GM12872 (cell line): Measurements from ENCODE around the gene EIF2D.

Source experiments
- CTCF ChIP-seq: IDR thresholded peaks from 3 replicates; pipeline ENCODE4 v1.5.1; 2011; ENCODE audit warnings: low read depth, mild to moderate bottlenecking, low read length, moderate library complexity; ENCODE audit not compliant: insufficient read depth

EIF2D gene

GRCh38 chr1:206589206-206589605, 23.1 kb downstream of the EIF2D start:
- no peak for TF ChIP-seq CTCF

DNA sequence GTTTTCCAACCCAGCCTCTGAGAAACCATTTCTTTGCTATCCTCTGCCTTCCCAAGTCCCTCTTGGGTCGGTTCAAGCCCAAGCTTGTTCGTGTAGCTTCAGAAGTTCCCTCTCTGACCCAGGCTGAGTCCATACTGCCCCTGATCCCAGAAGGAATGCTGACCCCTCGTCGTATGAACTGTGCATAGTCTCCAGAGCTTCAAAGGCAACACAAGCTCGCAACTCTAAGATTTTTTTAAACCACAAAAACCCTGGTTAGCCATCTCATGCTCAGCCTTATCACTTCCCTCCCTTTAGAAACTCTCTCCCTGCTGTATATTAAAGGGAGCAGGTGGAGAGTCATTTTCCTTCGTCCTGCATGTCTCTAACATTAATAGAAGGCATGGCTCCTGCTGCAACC, 23.8 kb downstream of the EIF2D start:
- TF ChIP-seq CTCF = no peak

GRCh38 chr1:206587904-206588303, 24.4 kb downstream of the EIF2D start:
- TF ChIP-seq CTCF = no peak

GRCh38 chr1:206586501-206587445, 25.5 kb downstream of the EIF2D start:
- TF ChIP-seq CTCF = no peak

DNA sequence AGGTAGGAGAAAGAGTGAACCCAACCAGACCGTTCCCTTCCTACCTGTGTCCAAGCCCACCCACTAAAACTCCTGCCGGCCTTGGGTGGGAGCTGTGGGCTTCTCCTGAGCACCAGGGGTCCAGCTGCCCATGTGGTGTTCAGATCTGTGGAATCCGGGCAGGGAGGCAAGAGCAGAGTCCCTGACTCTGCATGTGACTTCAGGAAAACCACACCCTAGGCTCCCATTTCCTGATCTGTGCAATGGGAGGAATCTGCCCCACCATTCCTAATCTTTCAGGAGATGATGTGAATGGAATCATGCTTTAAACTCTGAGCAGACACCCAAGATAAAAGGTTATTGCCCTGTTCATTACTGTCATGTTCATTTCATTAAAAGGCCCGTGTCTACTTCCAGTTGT, 27.6 kb downstream of the EIF2D start:
- TF ChIP-seq CTCF = no peak

DNA sequence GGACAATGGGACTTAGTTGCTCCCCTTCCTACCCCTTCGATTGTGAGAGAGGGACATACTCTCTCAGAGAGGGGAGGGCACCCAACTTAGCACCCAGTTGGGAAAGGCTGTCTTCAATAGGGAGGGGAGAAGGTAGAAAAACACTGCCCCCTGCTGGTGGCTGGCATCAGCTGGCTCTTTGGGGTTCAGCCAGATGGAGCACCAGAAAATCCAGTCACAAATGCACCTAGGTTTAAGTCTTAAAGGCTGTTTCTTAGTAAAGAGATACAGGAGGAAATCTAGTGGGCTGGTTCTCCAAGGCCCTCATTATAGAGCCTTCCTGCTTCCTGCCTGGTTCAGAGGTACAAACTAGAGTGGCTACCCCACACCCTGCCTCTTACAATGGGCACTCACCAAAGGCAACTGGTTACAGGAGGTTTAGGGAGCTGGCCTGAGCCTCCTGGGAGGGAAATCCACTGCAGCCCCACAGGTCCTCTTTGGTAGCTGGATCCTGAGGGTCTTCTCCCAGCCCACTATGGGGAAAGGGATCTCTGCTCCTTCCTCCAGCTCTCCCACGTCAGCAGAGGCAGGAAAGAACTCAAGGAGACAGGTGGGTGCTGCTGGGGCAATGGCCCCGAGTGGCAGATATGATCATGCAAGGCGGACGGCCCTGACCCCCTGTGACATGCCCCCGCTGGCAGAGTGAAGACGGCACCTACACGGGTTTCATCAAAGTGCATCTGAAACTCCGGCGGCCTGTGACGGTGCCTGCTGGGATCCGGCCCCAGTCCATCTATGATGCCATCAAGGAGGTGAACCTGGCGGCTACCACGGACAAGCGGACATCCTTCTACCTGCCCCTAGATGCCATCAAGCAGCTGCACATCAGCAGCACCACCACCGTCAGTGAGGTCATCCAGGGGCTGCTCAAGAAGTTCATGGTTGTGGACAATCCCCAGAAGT, 28.3 kb downstream of the EIF2D start:
- TF ChIP-seq CTCF = peak; percentile 94

- TF ChIP-seq CTCF = no peak
These were observed 29.1 kb downstream of the EIF2D start for GRCh38 chr1:206582971-206583706.
